Muscle of back (tissue), 11 donors: ENCODE data around the gene SMIM28. TPM values are rescaled to one million over a fixed set of nuclear protein-coding genes. Genes with fewer than 3 reads are reported as not detected.

Experiments
- DNase-seq, 3 donors: peaks; one replicate each; pipeline versions ENCODE4 v3.0.0 to v3.0.0-alpha.2; 2013
- polyA plus RNA-seq, 10 donors: library from polyadenylated mRNA; unstranded; fragments of 120-200 nt; gene quantifications; one replicate each; pipeline ENCODE4 v1.2.1, GENCODE V29; 2013; ENCODE audit not compliant: insufficient read length in 10 of 10

Gene SMIM28
- polyA plus RNA-seq, 10 donors = not detected

DNA sequence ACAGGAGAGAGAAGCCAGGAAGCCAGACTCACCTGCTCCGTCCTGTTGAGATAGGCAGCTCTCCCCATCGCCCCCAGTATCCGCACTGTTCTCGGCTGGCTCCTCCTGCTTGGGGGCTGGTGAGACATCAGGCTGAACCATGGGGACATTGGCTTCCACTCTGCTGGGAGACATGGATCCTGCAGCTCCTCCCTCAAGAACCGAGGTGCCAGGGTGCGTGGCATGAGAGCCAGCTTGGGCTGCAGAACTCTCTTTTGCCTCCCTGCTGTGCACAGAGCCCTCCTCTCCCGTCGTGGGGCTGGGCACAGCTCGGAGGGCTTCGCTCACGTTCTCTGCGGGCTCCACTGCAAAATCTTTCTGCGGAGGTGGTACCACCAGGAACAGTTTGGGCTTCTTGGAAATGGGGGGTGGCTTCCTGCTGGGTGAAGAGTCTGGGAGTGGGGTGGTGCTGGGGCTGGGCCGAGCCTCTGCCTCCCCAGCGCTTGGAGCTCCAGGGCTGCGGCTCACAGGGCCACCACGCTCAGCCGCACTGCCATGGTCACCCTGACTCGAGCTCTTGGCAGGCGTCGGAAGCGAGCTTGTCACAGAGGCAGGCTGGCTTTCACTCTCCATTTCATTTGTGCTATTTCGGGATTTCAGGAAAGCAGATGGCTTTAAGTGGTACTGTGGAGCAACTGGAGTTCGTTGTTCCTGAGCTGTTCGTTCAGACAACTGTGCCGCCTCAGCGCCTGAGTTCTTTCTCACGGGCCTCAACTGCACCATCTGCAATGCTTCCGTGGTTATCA lies 52.8 kb downstream of the SMIM28 start:
- no peak for DNase-seq

GRCh38 chr6:138431256-138432062 lies 53.8 kb downstream of the SMIM28 start:
- DNase-seq = no peak

- DNase-seq = no peak
These were observed 54.3 kb downstream of the SMIM28 start for GRCh38 chr6:138432063-138432356.

Other genes starting within 250 kb of the SMIM28 start
- 1 to 10 TPM in 8 of 10 donors, under 1 TPM in 2; 0.76 to 2.6 (median 1.6) TPM for gene ARFGEF3, start 216.0 kb upstream of the SMIM28 start, polyA plus RNA-seq
- under 1 TPM in 2 of 10 donors, not detected in 8; 0.08 to 0.10 TPM for gene PBOV1, start 159.4 kb upstream of the SMIM28 start, polyA plus RNA-seq
- 10 to 100 TPM; 32.4 to 50.4 (median 43.7) TPM for gene HEBP2, start 26.3 kb downstream of the SMIM28 start, polyA plus RNA-seq
- 10 to 100 TPM; 20.1 to 34.1 (median 23.9) TPM for gene NHSL1, start 121.6 kb downstream of the SMIM28 start, polyA plus RNA-seq